CD8-positive, alpha-beta memory T cell (primary cell): ENCODE measurements around the gene ASIC1. TPM values are rescaled to one million over a fixed set of nuclear protein-coding genes. Genes with fewer than 3 reads are reported as not detected.

ENCODE experiments used
- CTCF ChIA-PET: fragments of 350-600 bp; sonication (Branson Sonifier 250); formaldehyde crosslinking; loops from one replicate; lab custom pipeline; 2021; ENCODE audit warnings: antibody characterized with exemption; lab: Charles Lee
- POLR2A ChIA-PET: fragments of 350-600 bp; sonication (Branson Sonifier 250); formaldehyde crosslinking; loops from one replicate; lab custom pipeline; 2021; ENCODE audit warnings: antibody characterized with exemption; lab: Charles Lee
- DNase-seq, 5 donors: peaks; one replicate each; pipeline versions ENCODE4 v3.0.0 to v3.0.0-alpha.2; 2020 to 2022; ENCODE audit warnings: mixed read lengths in 1 of 5
- H3K27ac ChIP-seq: one replicate; pipeline ENCODE4 v1.7.0; 2013; ENCODE audit warnings: low read depth, mild to moderate bottlenecking, low read length, moderate library complexity
- H3K27me3 ChIP-seq: 2 replicates; pipeline ENCODE4 v1.7.0; 2013; ENCODE audit warnings: low read length, mild to moderate bottlenecking; ENCODE audit not compliant: insufficient read depth, poor library complexity, severe bottlenecking
- H3K36me3 ChIP-seq: 2 replicates; pipeline ENCODE4 v1.7.0; 2013; ENCODE audit warnings: mild to moderate bottlenecking, low read length, moderate library complexity; ENCODE audit not compliant: insufficient read depth
- H3K4me1 ChIP-seq: 2 replicates; pipeline ENCODE4 v1.7.0; 2013; ENCODE audit warnings: mild to moderate bottlenecking, low read length, moderate library complexity; ENCODE audit not compliant: insufficient read depth
- H3K4me3 ChIP-seq: 2 replicates; pipeline ENCODE4 v1.7.0; 2013; ENCODE audit warnings: mild to moderate bottlenecking, low read length
- H3K9me3 ChIP-seq: 2 replicates; pipeline ENCODE4 v1.7.0; 2013; ENCODE audit warnings: mild to moderate bottlenecking, low read length
- H3K27ac Mint-ChIP-seq, 8 donors: one replicate each; pipeline ENCODE4 v1.8.0; 2020 to 2021; ENCODE audit warnings: mixed read lengths in 8 of 8, mild to moderate bottlenecking in 6 of 8, inconsistent platforms in 3 of 8, moderate library complexity in 3 of 8
- H3K27me3 Mint-ChIP-seq, 2 donors: one replicate each; pipeline ENCODE4 v1.8.0; 2020 to 2021; ENCODE audit warnings: mixed read lengths in 2 of 2, mild to moderate bottlenecking in 1 of 2, moderate library complexity in 1 of 2
- H3K36me3 Mint-ChIP-seq, 3 donors: one replicate each; pipeline ENCODE4 v1.8.0; 2020 to 2021; ENCODE audit warnings: mixed read lengths in 3 of 3, inconsistent platforms in 1 of 3, mild to moderate bottlenecking in 1 of 3
- H3K4me1 Mint-ChIP-seq, 3 donors: one replicate each; pipeline ENCODE4 v1.8.0; 2020 to 2021; ENCODE audit warnings: mixed read lengths in 3 of 3, inconsistent platforms in 1 of 3, mild to moderate bottlenecking in 1 of 3
- H3K4me3 Mint-ChIP-seq, 7 donors: one replicate each; pipeline ENCODE4 v1.8.0; 2020 to 2021; ENCODE audit warnings: mixed read lengths in 7 of 7, mild to moderate bottlenecking in 6 of 7, moderate library complexity in 4 of 7, inconsistent platforms in 2 of 7
- H3K9me3 Mint-ChIP-seq, 5 donors: one replicate each; pipeline ENCODE4 v1.8.0; 2020 to 2022; ENCODE audit warnings: mixed read lengths in 5 of 5, mild to moderate bottlenecking in 3 of 5, moderate library complexity in 2 of 5, inconsistent platforms in 1 of 5
- polyA plus RNA-seq: library from polyadenylated mRNA; unstranded; fragments of 300-500 nt; fragmentation: Illumina TruSeq; gene quantifications from one replicate; pipeline ENCODE4 v1.2.3, GENCODE V29; 2021
- total RNA-seq, 2 experiments: library from RNA; stranded (reverse); gene quantifications; one replicate each; pipeline ENCODE4 v1.2.3, GENCODE V29; 2021

ASIC1 gene
- total and polyA plus RNA-seq, 3 experiments from 2014 or later = 0.07 to 6.4 (median 6.4) TPM

- H3K27ac Mint-ChIP-seq = peak overlapping the region in 4 of 8 donors; percentile 56 to 75 (median 58)
- H3K27me3 Mint-ChIP-seq = no peaks in the 10 kb centered on the region
- H3K9me3 Mint-ChIP-seq = no peaks in the 10 kb centered on the region
- Histone ChIP-seq H3K36me3 (no peaks in the 10 kb centered on the region), H3K9me3 (no peaks in the 10 kb centered on the region), H3K27ac (peak overlapping the region; percentile 59), H3K4me3 (no peak overlapping the region), H3K4me1 (peaks cover 15% of the 10 kb centered on the region), H3K27me3 (no peaks in the 10 kb centered on the region)
- H3K4me1 Mint-ChIP-seq = peaks cover 17 to 32% (median 26%) of the 10 kb centered on the region in 3 donors
- ChIA-PET POLR2A (interaction anchor here (1.5 to 3.1 kb wide), 2 partner anchors 12 to 57 kb away, joined by 6 to 50 read pairs; partner anchors contain the start of gene CERS5), CTCF (interaction anchor here (1.1 to 7.0 kb wide), 18 partner anchors 9 to 84 kb away, joined by 3 to 118 read pairs (median 16); partner anchors contain the start of genes CERS5, GPD1 and SMARCD1)
- peak overlapping the region in 2 of 7 donors; percentile 27 to 48 for H3K4me3 Mint-ChIP-seq
- DNase-seq = no peak
- H3K36me3 Mint-ChIP-seq = peaks cover 0 to 17% (median 2%) of the 10 kb centered on the region in 3 donors
Measured at GRCh38 chr12:50110127-50110761, 52.8 kb downstream of the ASIC1 start.

DNA sequence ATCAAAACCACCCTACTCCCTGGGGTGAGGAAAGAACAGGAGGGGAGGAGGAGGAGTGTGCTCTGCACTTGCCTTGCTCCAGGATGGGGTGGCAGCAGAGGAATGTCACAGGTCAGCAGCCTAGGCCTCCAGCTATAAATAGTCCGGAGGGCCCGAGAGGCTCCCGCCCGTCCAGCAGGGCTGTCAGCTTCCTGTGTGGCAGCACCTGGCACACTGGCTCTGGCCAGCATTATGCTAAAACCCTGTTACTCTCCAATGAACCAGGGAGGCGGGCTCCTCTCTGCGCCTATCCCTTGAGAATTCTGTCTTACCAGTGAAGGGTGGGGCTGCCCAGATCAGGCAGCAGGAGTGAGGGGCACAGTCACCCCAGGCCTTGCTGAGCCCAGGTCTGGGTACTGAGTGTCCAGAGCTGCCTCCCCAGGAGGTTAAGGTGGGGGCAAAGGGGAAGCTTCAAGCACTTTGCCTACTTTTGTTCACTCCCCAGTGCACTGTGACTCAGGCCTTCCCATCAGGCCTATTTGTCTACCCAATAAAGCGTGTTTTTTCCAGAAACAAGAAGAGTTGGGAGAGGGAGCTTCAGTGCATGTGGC lies 53.5 kb downstream of the ASIC1 start:
- Histone ChIP-seq H3K9me3 (no peaks in the 10 kb centered on the region), H3K4me3 (peak overlapping the region; percentile 66), H3K36me3 (no peaks in the 10 kb centered on the region), H3K27ac (no peak overlapping the region), H3K27me3 (no peaks in the 10 kb centered on the region), H3K4me1 (peaks cover 19% of the 10 kb centered on the region)
- ChIA-PET POLR2A (interaction anchor here (0.7 to 3.1 kb wide), 6 partner anchors 8 to 654 kb away, joined by 3 to 50 read pairs (median 8); partner anchors contain the start of genes ATF1, CERS5 and SMARCD1), CTCF (interaction anchor here (1.1 to 7.0 kb wide), 22 partner anchors 8 to 166 kb away, joined by 3 to 118 read pairs (median 11); partner anchors contain the start of genes CERS5, GPD1 and SMARCD1)
- peaks cover 0 to 23% (median 3%) of the 10 kb centered on the region in 3 donors for H3K36me3 Mint-ChIP-seq
- H3K4me3 Mint-ChIP-seq = peak overlapping the region; percentile 94 to 99 (median 97)
- DNase-seq = no peak
- H3K4me1 Mint-ChIP-seq = peaks cover 22 to 38% (median 31%) of the 10 kb centered on the region in 3 donors
- no peaks in the 10 kb centered on the region for H3K9me3 Mint-ChIP-seq
- peak overlapping the region; percentile 78 to 99 (median 96) for H3K27ac Mint-ChIP-seq
- H3K27me3 Mint-ChIP-seq = no peaks in the 10 kb centered on the region

DNA sequence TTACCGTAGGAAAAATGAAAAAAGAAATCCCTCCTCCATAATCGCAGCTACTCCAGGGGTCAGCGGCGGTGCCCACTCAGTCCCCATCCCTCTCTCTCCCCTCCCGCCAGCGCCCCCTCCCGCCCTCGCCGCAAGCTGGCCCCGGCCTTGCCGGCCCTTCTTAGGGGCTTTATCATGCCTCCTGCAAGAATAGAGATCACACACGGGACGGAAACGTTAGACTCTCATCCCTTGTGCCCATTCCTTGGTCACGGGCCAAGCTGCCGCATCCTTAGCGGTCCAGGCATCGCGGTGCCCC lies 53.9 kb downstream of the ASIC1 start:
- H3K36me3 Mint-ChIP-seq = peaks cover 0 to 28% (median 4%) of the 10 kb centered on the region in 3 donors
- POLR2A ChIA-PET = interaction anchor here (0.6 to 3.1 kb wide), 15 partner anchors 9 to 971 kb away, joined by 3 to 50 read pairs (median 4); partner anchors contain the start of genes ATF1, CERS5, SMARCD1 and SPATS2
- no peaks in the 10 kb centered on the region for H3K27me3 Mint-ChIP-seq
- H3K4me1 Mint-ChIP-seq = peaks cover 25 to 43% (median 36%) of the 10 kb centered on the region in 3 donors
- H3K27me3 ChIP-seq = no peaks in the 10 kb centered on the region
- H3K4me3 Mint-ChIP-seq = peak overlapping the region; percentile 94 to 99 (median 97)
- H3K27ac Mint-ChIP-seq = peak overlapping the region; percentile 78 to 99 (median 96)
- H3K9me3 Mint-ChIP-seq = no peaks in the 10 kb centered on the region
- CTCF ChIA-PET = interaction anchor here (0.7 to 7.0 kb wide), 29 partner anchors 8 to 173 kb away, joined by 3 to 118 read pairs (median 7); partner anchors contain the start of genes CERS5, GPD1, LIMA1 and SMARCD1
- H3K4me3 ChIP-seq = peak overlapping the region; percentile 66
- DNase-seq = no peak
- peaks cover 3% of the 10 kb centered on the region for H3K36me3 ChIP-seq
- H3K27ac ChIP-seq = no peak overlapping the region
- H3K4me1 ChIP-seq = peaks cover 24% of the 10 kb centered on the region
- no peaks in the 10 kb centered on the region for H3K9me3 ChIP-seq

- H3K36me3 Mint-ChIP-seq = peaks cover 0 to 33% (median 4%) of the 10 kb centered on the region in 3 donors
- no peaks in the 10 kb centered on the region for H3K9me3 Mint-ChIP-seq
- peak within 1 kb of the TSS; percentile 96 to 100 (median 98) for H3K27ac Mint-ChIP-seq
- Histone ChIP-seq H3K9me3 (no peaks in the 10 kb centered on the region), H3K36me3 (peaks cover 8% of the 10 kb centered on the region), H3K4me3 (peak within 1 kb of the TSS; percentile 91), H3K27me3 (no peaks in the 10 kb centered on the region), H3K27ac (peak within 1 kb of the TSS; percentile 98), H3K4me1 (peaks cover 29% of the 10 kb centered on the region)
- CTCF ChIA-PET = interaction anchor here (0.6 to 7.0 kb wide), 31 partner anchors 7 to 172 kb away, joined by 3 to 118 read pairs (median 6); partner anchors contain the start of genes CERS5, GPD1, LIMA1 and SMARCD1
- H3K4me1 Mint-ChIP-seq = peaks cover 30 to 48% (median 41%) of the 10 kb centered on the region in 3 donors
- H3K27me3 Mint-ChIP-seq = no peaks in the 10 kb centered on the region
- peak; percentile 98 to 100 (median 99) for DNase-seq
- H3K4me3 Mint-ChIP-seq = peak within 1 kb of the TSS; percentile 94 to 99 (median 97)
- POLR2A ChIA-PET = interaction anchor here (0.6 to 3.1 kb wide), 22 partner anchors 9 to 1360 kb away, joined by 3 to 50 read pairs (median 4); partner anchors contain the start of genes ATF1, CERS5, SMARCD1 and SPATS2
Measured at GRCh38 chr12:50111693-50112455, 54.5 kb downstream of the ASIC1 start, which contains the start of gene COX14. Gene COX14, plus strand, starts transcription at chr12:50112236. Its CDS starts 7,808 bp downstream, at chr12:50120044.

GRCh38 chr12:50112456-50113218 lies 55.2 kb downstream of the ASIC1 start:
- H3K4me3 ChIP-seq = peak overlapping the region; percentile 91
- no peaks in the 10 kb centered on the region for H3K9me3 ChIP-seq
- POLR2A ChIA-PET = interaction anchor here (0.6 to 3.1 kb wide), 17 partner anchors 10 to 970 kb away, joined by 3 to 50 read pairs (median 4); partner anchors contain the start of genes ATF1, CERS5, SMARCD1 and TMBIM6
- no peaks in the 10 kb centered on the region for H3K27me3 ChIP-seq
- Mint-ChIP-seq H3K27ac (peak overlapping the region; percentile 96 to 100 (median 97)), H3K36me3 (peaks cover 0 to 38% (median 4%) of the 10 kb centered on the region in 3 donors), H3K27me3 (no peaks in the 10 kb centered on the region), H3K4me1 (peaks cover 36 to 55% (median 47%) of the 10 kb centered on the region in 3 donors), H3K4me3 (peak overlapping the region; percentile 94 to 99 (median 97)), H3K9me3 (no peaks in the 10 kb centered on the region)
- DNase-seq = peak in 1 of 5 donors; percentile 8
- peak overlapping the region; percentile 98 for H3K27ac ChIP-seq
- peaks cover 36% of the 10 kb centered on the region for H3K4me1 ChIP-seq
- CTCF ChIA-PET = interaction anchor here (0.9 to 7.0 kb wide), 21 partner anchors 8 to 170 kb away, joined by 3 to 118 read pairs (median 10); partner anchors contain the start of genes CERS5, GPD1 and SMARCD1
- peaks cover 8% of the 10 kb centered on the region for H3K36me3 ChIP-seq

GRCh38 chr12:50117057-50117622 lies 59.7 kb downstream of the ASIC1 start:
- Mint-ChIP-seq H3K27me3 (no peaks in the 10 kb centered on the region), H3K36me3 (peaks cover 0 to 71% (median 10%) of the 10 kb centered on the region in 3 donors), H3K4me1 (peaks cover 43 to 80% (median 45%) of the 10 kb centered on the region in 3 donors), H3K4me3 (peak overlapping the region; percentile 12 to 65 (median 41)), H3K27ac (peak overlapping the region in 4 of 8 donors; percentile 22 to 82 (median 40)), H3K9me3 (no peaks in the 10 kb centered on the region)
- Histone ChIP-seq H3K27ac (no peak overlapping the region), H3K9me3 (no peaks in the 10 kb centered on the region), H3K36me3 (peaks cover 33% of the 10 kb centered on the region), H3K4me1 (peaks cover 31% of the 10 kb centered on the region), H3K27me3 (no peaks in the 10 kb centered on the region), H3K4me3 (no peak overlapping the region)
- no peak for DNase-seq
- ChIA-PET CTCF (interaction anchor here (0.9 to 1.5 kb wide), 3 partner anchors 9 to 102 kb away, joined by 3 to 4 read pairs (median 3); partner anchors contain the start of gene CERS5), POLR2A (interaction anchor here (0.6 kb wide), 1 partner anchor 50 kb away, joined by 3 read pairs; the partner anchor contains the start of gene CERS5)
